PC-9 (cell line): ENCODE results near the gene PLA2G4D.

Source experiments
- CTCF ChIP-seq: fragments of 200-600 bp; sonication (generic); conservative IDR thresholded peaks from 2 replicates; pipeline ENCODE4 v1.6.1; 2017; ENCODE audit warnings: mixed run types, antibody characterized with exemption, mild to moderate bottlenecking, moderate library complexity
- EZH2 ChIP-seq: fragments of 200-600 bp; sonication (generic); IDR thresholded peaks from 2 replicates; pipeline ENCODE4 v1.8.0; 2017; ENCODE audit warnings: antibody characterized with exemption, low read depth

GRCh38 chr15:42090781-42091180, 3.6 kb downstream of the PLA2G4D start:
- TF ChIP-seq CTCF, result no peak
- TF ChIP-seq EZH2, result no peak
